WTC11 (cell line): Measurements from ENCODE around the gene ZXDC. TPM values are rescaled to one million over a fixed set of nuclear protein-coding genes. Genes with fewer than 3 reads are reported as not detected.
A peak's percentile ranks its signal among the peaks of the same experiment; 100 is the strongest.

Source experiments
- ATAC-seq: fragments of 200-7000 bp; cut with Tn5 transposase; 2 replicates; pipeline ENCODE4 v1.10.0; 2021; ENCODE audit warnings: mild to moderate bottlenecking, moderate library complexity
- CTCF ChIA-PET: fragments of 300-600 bp; sonication (Branson Sonifier 250); formaldehyde crosslinking; loops from one replicate; lab custom pipeline; 2021; ENCODE audit warnings: antibody characterized with exemption; lab: Charles Lee
- POLR2A ChIA-PET: fragments of 350-600 bp; sonication (Branson Sonifier 250); formaldehyde crosslinking; loops from one replicate; lab custom pipeline; 2021; ENCODE audit warnings: antibody characterized with exemption; lab: Charles Lee
- DNase-seq: peaks from one replicate; pipeline ENCODE4 v3.0.0; 2021; ENCODE audit warnings: low spot score
- H3K27ac Mint-ChIP-seq: 2 replicates; pipeline ENCODE4 v1.8.0; 2021; ENCODE audit warnings: mixed read lengths
- H3K27me3 Mint-ChIP-seq: 2 replicates; pipeline ENCODE4 v1.8.0; 2021; ENCODE audit warnings: low read depth, mild to moderate bottlenecking, moderate library complexity, mixed read lengths
- H3K36me3 Mint-ChIP-seq: 2 replicates; pipeline ENCODE4 v1.8.0; 2021; ENCODE audit warnings: mixed read lengths
- H3K4me1 Mint-ChIP-seq: 2 replicates; pipeline ENCODE4 v1.8.0; 2022; ENCODE audit warnings: mixed read lengths
- H3K4me3 Mint-ChIP-seq: 2 replicates; pipeline ENCODE4 v1.8.0; 2021; ENCODE audit warnings: mild to moderate bottlenecking, moderate library complexity, mixed read lengths
- H3K9me3 Mint-ChIP-seq: 2 replicates; pipeline ENCODE4 v1.8.0; 2021; ENCODE audit warnings: mixed read lengths
- ATF1 ChIP-seq: sonication (generic); formaldehyde crosslinking; IDR thresholded peaks from 2 replicates; pipeline ENCODE4 v1.8.1; 2023; ENCODE audit warnings: mild to moderate bottlenecking, moderate library complexity, missing genetic modification reagents
- EMX1 ChIP-seq: fragments of 250-450 bp; sonication (Bioruptor Pico); IDR thresholded peaks from 2 replicates; pipeline ENCODE4 v1.8.0; 2021; ENCODE audit warnings: mild to moderate bottlenecking
- ETV6 ChIP-seq: sonication (generic); formaldehyde crosslinking; IDR thresholded peaks from 2 replicates; pipeline ENCODE4 v1.8.1; 2022; ENCODE audit warnings: mild to moderate bottlenecking, missing genetic modification reagents
- GTF2I ChIP-seq: fragments of 250-450 bp; sonication (Bioruptor Pico); conservative IDR thresholded peaks from 2 replicates; pipeline ENCODE4 v1.4.0; 2021; ENCODE audit warnings: mild to moderate bottlenecking
- IRF2 ChIP-seq: sonication (generic); formaldehyde crosslinking; IDR thresholded peaks from 2 replicates; pipeline ENCODE4 v1.8.0; 2022; ENCODE audit warnings: low read depth, missing genetic modification reagents, borderline replicate concordance
- NFE2L1 ChIP-seq: sonication (generic); formaldehyde crosslinking; IDR thresholded peaks from 2 replicates; pipeline ENCODE4 v1.8.1; 2023; ENCODE audit warnings: missing genetic modification reagents
- RORB ChIP-seq: fragments of 250-450 bp; sonication (Bioruptor Pico); IDR thresholded peaks from 2 replicates; pipeline ENCODE4 v1.9.0; 2021; ENCODE audit warnings: mild to moderate bottlenecking
- SMAD3 ChIP-seq: sonication (generic); formaldehyde crosslinking; IDR thresholded peaks from 2 replicates; pipeline ENCODE4 v1.8.0; 2022; ENCODE audit warnings: missing genetic modification reagents, mild to moderate bottlenecking, borderline replicate concordance
- TEAD1 ChIP-seq: sonication (generic); formaldehyde crosslinking; IDR thresholded peaks from 2 replicates; pipeline ENCODE4 v1.8.0; 2022; ENCODE audit warnings: mild to moderate bottlenecking, missing genetic modification reagents
- ZBTB21 ChIP-seq: sonication (generic); formaldehyde crosslinking; IDR thresholded peaks from 2 replicates; pipeline ENCODE4 v1.8.1; 2023; ENCODE audit warnings: mild to moderate bottlenecking, missing genetic modification reagents, borderline replicate concordance
- ZNF219 ChIP-seq: sonication (generic); formaldehyde crosslinking; IDR thresholded peaks from 2 replicates; pipeline ENCODE4 v1.8.0; 2023; ENCODE audit warnings: missing genetic modification reagents, mild to moderate bottlenecking, borderline replicate concordance
- ZNF232 ChIP-seq: sonication (generic); formaldehyde crosslinking; IDR thresholded peaks from 2 replicates; pipeline ENCODE4 v1.8.0; 2022; ENCODE audit warnings: mild to moderate bottlenecking, missing genetic modification reagents
- ZNF396 ChIP-seq: fragments of 250-450 bp; sonication (Bioruptor Pico); IDR thresholded peaks from 2 replicates; pipeline ENCODE4 v1.8.0; 2021; ENCODE audit warnings: mild to moderate bottlenecking, moderate library complexity, borderline replicate concordance
- ZNF423 ChIP-seq: fragments of 250-450 bp; sonication (Bioruptor Pico); IDR thresholded peaks from 2 replicates; pipeline ENCODE4 v2.1.2; 2022; ENCODE audit warnings: mild to moderate bottlenecking, moderate library complexity
- total RNA-seq: library from RNA; stranded (reverse); gene quantifications from 3 replicates; pipeline ENCODE4 v1.2.3, GENCODE V29; 2021
- TF ChIP-seq, protein P1 (sequence below): sonication (generic); formaldehyde crosslinking; IDR thresholded peaks from 2 replicates; pipeline ENCODE4 v1.8.1; 2022; ENCODE audit warnings: missing genetic modification reagents, borderline replicate concordance
- TF ChIP-seq, protein P2 (sequence below): sonication (generic); formaldehyde crosslinking; IDR thresholded peaks from 2 replicates; pipeline ENCODE4 v1.8.0; 2022; ENCODE audit warnings: missing genetic modification reagents
- TF ChIP-seq, protein P3 (sequence below): sonication (generic); formaldehyde crosslinking; IDR thresholded peaks from 2 replicates; pipeline ENCODE4 v1.8.0; 2022; ENCODE audit warnings: mild to moderate bottlenecking, missing genetic modification reagents
- TF ChIP-seq, protein P4 (sequence below): fragments of 250-450 bp; sonication (Bioruptor Pico); IDR thresholded peaks from 2 replicates; pipeline ENCODE4 v1.9.0; 2021; ENCODE audit warnings: moderate library complexity, mild to moderate bottlenecking, inconsistent platforms, borderline replicate concordance
- TF ChIP-seq, protein P5 (sequence below): sonication (generic); formaldehyde crosslinking; IDR thresholded peaks from 2 replicates; pipeline ENCODE4 v1.8.1; 2023; ENCODE audit warnings: mild to moderate bottlenecking, moderate library complexity, missing genetic modification reagents
- TF ChIP-seq, protein P6 (sequence below): sonication (generic); formaldehyde crosslinking; IDR thresholded peaks from 2 replicates; pipeline ENCODE4 v1.8.0; 2022; ENCODE audit warnings: mild to moderate bottlenecking, missing genetic modification reagents

ZXDC gene
- total RNA-seq, 1 experiment from 2014 or later: 34.7 TPM

DNA sequence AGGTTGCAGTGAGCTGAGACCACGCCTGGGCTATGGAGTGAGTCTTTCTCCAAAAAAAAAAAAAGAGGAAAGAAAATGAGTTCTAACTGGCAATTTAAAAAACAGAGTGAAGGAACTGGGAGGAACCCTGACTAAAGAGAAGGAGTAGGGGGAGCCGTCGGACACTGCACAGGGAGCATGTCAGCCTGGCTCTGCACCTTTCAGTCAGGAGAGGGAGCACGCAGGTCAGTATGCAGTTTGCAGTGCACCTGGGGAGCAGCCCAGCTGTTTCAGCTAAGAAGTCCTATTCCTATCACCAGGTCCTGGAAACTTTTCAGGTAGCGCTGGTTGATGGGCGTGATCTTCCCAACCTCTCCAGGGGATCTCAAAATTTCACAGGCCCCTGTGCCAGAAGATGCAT lies 14.9 kb upstream of the ZXDC start:
- ATAC-seq: peak; percentile 75
- Mint-ChIP-seq H3K27ac (no peak overlapping the region; the same call in 1 of the 2 replicates), H3K36me3 (no peaks in the 10 kb centered on the region), H3K9me3 (no peaks in the 10 kb centered on the region), H3K4me1 (peaks cover 24% of the 10 kb centered on the region), H3K27me3 (no peaks in the 10 kb centered on the region; the same call in 1 of the 2 replicates), H3K4me3 (no peak overlapping the region)
- ChIA-PET CTCF (interaction anchor here (0.7 to 2.2 kb wide), 6 partner anchors 14 to 358 kb away, joined by 3 to 12 read pairs (median 5); partner anchors contain the start of genes CHST13 and ZXDC), POLR2A (no interaction called here)
- TF ChIP-seq ZNF396 (CRISPR knock-in tag): no peak
- TF ChIP-seq ZNF219 (CRISPR knock-in tag): no peak
- no peak for TF ChIP-seq ATF1 (CRISPR knock-in tag)
- no peak for TF ChIP-seq IRF2
- no peak for TF ChIP-seq ZNF423 (CRISPR knock-in tag)
- no peak for TF ChIP-seq SMAD3 (CRISPR knock-in tag)
- TF ChIP-seq, protein P1, sequence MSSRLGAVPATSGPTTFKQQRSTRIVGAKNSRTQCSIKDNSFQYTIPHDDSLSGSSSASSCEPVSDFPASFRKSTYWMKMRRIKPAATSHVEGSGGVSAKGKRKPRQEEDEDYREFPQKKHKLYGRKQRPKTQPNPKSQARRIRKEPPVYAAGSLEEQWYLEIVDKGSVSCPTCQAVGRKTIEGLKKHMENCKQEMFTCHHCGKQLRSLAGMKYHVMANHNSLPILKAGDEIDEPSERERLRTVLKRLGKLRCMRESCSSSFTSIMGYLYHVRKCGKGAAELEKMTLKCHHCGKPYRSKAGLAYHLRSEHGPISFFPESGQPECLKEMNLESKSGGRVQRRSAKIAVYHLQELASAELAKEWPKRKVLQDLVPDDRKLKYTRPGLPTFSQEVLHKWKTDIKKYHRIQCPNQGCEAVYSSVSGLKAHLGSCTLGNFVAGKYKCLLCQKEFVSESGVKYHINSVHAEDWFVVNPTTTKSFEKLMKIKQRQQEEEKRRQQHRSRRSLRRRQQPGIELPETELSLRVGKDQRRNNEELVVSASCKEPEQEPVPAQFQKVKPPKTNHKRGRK (CRISPR knock-in tag): no peak
- TF ChIP-seq NFE2L1: no peak
- TF ChIP-seq, protein P2, sequence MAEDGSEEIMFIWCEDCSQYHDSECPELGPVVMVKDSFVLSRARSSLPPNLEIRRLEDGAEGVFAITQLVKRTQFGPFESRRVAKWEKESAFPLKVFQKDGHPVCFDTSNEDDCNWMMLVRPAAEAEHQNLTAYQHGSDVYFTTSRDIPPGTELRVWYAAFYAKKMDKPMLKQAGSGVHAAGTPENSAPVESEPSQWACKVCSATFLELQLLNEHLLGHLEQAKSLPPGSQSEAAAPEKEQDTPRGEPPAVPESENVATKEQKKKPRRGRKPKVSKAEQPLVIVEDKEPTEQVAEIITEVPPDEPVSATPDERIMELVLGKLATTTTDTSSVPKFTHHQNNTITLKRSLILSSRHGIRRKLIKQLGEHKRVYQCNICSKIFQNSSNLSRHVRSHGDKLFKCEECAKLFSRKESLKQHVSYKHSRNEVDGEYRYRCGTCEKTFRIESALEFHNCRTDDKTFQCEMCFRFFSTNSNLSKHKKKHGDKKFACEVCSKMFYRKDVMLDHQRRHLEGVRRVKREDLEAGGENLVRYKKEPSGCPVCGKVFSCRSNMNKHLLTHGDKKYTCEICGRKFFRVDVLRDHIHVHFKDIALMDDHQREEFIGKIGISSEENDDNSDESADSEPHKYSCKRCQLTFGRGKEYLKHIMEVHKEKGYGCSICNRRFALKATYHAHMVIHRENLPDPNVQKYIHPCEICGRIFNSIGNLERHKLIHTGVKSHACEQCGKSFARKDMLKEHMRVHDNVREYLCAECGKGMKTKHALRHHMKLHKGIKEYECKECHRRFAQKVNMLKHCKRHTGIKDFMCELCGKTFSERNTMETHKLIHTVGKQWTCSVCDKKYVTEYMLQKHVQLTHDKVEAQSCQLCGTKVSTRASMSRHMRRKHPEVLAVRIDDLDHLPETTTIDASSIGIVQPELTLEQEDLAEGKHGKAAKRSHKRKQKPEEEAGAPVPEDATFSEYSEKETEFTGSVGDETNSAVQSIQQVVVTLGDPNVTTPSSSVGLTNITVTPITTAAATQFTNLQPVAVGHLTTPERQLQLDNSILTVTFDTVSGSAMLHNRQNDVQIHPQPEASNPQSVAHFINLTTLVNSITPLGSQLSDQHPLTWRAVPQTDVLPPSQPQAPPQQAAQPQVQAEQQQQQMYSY (CRISPR knock-in tag): no peak
- TF ChIP-seq RORB (CRISPR knock-in tag): no peak
- TF ChIP-seq, protein P3, sequence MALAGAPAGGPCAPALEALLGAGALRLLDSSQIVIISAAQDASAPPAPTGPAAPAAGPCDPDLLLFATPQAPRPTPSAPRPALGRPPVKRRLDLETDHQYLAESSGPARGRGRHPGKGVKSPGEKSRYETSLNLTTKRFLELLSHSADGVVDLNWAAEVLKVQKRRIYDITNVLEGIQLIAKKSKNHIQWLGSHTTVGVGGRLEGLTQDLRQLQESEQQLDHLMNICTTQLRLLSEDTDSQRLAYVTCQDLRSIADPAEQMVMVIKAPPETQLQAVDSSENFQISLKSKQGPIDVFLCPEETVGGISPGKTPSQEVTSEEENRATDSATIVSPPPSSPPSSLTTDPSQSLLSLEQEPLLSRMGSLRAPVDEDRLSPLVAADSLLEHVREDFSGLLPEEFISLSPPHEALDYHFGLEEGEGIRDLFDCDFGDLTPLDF (CRISPR knock-in tag): no peak
- no peak for TF ChIP-seq EMX1
- TF ChIP-seq ZBTB21 (CRISPR knock-in tag): no peak
- TF ChIP-seq ETV6 (CRISPR knock-in tag): no peak
- TF ChIP-seq, protein P4, sequence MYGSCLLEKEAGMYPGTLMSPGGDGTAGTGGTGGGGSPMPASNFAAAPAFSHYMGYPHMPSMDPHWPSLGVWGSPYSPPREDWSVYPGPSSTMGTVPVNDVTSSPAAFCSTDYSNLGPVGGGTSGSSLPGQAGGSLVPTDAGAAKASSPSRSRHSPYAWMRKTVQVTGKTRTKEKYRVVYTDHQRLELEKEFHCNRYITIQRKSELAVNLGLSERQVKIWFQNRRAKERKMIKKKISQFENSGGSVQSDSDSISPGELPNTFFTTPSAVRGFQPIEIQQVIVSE (CRISPR knock-in tag): no peak
- TF ChIP-seq ZNF232: no peak
- no peak for TF ChIP-seq GTF2I (CRISPR knock-in tag)
- no peak for TF ChIP-seq TEAD1 (CRISPR knock-in tag)
- TF ChIP-seq, protein P5, sequence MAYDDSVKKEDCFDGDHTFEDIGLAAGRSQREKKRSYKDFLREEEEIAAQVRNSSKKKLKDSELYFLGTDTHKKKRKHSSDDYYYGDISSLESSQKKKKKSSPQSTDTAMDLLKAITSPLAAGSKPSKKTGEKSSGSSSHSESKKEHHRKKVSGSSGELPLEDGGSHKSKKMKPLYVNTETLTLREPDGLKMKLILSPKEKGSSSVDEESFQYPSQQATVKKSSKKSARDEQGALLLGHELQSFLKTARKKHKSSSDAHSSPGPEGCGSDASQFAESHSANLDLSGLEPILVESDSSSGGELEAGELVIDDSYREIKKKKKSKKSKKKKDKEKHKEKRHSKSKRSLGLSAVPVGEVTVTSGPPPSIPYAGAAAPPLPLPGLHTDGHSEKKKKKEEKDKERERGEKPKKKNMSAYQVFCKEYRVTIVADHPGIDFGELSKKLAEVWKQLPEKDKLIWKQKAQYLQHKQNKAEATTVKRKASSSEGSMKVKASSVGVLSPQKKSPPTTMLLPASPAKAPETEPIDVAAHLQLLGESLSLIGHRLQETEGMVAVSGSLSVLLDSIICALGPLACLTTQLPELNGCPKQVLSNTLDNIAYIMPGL (CRISPR knock-in tag): no peak
- TF ChIP-seq, protein P6, sequence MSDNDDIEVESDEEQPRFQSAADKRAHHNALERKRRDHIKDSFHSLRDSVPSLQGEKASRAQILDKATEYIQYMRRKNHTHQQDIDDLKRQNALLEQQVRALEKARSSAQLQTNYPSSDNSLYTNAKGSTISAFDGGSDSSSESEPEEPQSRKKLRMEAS (CRISPR knock-in tag): no peak
- peak; percentile 45 for DNase-seq
